ENCODE measurements around the gene AIPL1. TPM values are rescaled to one million over a fixed set of nuclear protein-coding genes. Genes with fewer than 3 reads are reported as not detected.

AIPL1 gene
- total and polyA plus RNA-seq, 2 donors (not counting 1 experiment from before 2014, with no cell fraction given), result not detected

DNA sequence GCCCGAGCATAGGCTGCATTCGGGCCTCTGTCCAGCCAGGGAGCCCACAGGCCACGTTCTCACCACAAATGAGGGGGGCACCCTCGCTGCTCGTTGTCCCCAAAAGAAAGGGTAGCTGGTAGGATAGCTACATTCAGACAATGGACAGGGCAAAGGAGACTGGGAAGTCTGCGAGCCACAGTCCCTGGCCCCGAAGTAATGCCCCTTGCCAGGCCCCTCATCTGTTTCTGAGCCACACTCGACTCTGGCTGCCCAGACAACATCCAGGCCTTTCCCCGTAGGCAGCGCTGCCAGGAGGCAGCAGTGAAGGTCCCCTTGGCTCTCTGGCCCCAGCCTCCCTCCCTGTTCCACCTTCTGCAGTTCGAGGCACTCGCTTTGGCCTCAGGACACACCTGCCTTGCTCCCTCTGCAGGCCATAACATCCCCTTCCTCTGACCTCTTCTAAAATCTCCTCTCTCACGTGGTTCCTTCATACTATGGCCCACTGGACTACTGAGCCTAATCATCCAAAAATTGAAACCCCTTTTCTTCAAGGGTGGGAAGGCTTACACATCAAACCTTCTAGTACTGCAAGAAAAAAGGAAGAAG is 12.2 kb downstream of the AIPL1 start:
- Histone ChIP-seq H3K4me1 (ENCODE audit: control insufficient read depth in 2 of 2, insufficient read depth in 2 of 2, low read length in 2 of 2) (peaks cover 6 to 12% of the 10 kb centered on the region in 2 donors), H3K27me3 (replicated peaks in 1 of 4; ENCODE audit: control extremely low read depth in 1 of 4, control insufficient read depth in 3 of 4, insufficient read depth in 4 of 4, low read length in 3 of 4) (peaks cover 0 to 4% (median 0%) of the 10 kb centered on the region in 4 experiments), H2AFZ (ENCODE audit: insufficient read depth, low read depth, low read length, poor library complexity, severe bottlenecking) (no peak overlapping the region), H4K20me1 (ENCODE audit: control insufficient read depth, insufficient read depth, low read length, poor library complexity, severe bottlenecking) (no peaks in the 10 kb centered on the region), H3K9ac (ENCODE audit: low read length) (no peak overlapping the region), H3K4me3 (ENCODE audit: control extremely low read depth in 1 of 5, extremely low read depth in 1 of 5, insufficient read depth in 1 of 5, low read depth in 2 of 5, low read length in 4 of 5) (no peak overlapping the region), H3K9me3 (ENCODE audit: control extremely low read depth in 1 of 3, control insufficient read depth in 2 of 3, insufficient read depth in 1 of 3, low read length in 2 of 3) (peaks cover 0 to 2% (median 0%) of the 10 kb centered on the region in 3 donors), H3K4me2 (replicated peaks; ENCODE audit: low read depth, low read length, poor library complexity, severe bottlenecking) (no peak overlapping the region), H3K36me3 (replicated peaks in 1 of 2; ENCODE audit: control extremely low read depth in 1 of 2, control insufficient read depth in 1 of 2, extremely low read depth in 1 of 2, insufficient read depth in 2 of 2, low read length in 1 of 2) (no peaks in the 10 kb centered on the region), H3K79me2 (ENCODE audit: control insufficient read depth, insufficient read depth, low read length) (no peaks in the 10 kb centered on the region), H3K27ac (ENCODE audit: low read length in 2 of 2) (no peak overlapping the region)
- Mint-ChIP-seq H3K27me3 (peaks cover 15% of the 10 kb centered on the region), H3K4me3 (no peak overlapping the region), H3K9me3 (ENCODE audit: insufficient read depth) (no peaks in the 10 kb centered on the region), H3K4me1 (peaks cover 11% of the 10 kb centered on the region), H3K27ac (no peak overlapping the region)
- 74% methylated on average over 12 of the region's 13 CpGs for WGBS (ENCODE audit: insufficient coverage)
- CTCF ChIA-PET, result interaction anchor here (0.6 to 6.2 kb wide), 6 partner anchors 10 to 838 kb away, joined by 3 to 44 read pairs (median 22); partner anchors contain the start of genes AIPL1 and NLRP1
- TF ChIP-seq, protein P1, sequence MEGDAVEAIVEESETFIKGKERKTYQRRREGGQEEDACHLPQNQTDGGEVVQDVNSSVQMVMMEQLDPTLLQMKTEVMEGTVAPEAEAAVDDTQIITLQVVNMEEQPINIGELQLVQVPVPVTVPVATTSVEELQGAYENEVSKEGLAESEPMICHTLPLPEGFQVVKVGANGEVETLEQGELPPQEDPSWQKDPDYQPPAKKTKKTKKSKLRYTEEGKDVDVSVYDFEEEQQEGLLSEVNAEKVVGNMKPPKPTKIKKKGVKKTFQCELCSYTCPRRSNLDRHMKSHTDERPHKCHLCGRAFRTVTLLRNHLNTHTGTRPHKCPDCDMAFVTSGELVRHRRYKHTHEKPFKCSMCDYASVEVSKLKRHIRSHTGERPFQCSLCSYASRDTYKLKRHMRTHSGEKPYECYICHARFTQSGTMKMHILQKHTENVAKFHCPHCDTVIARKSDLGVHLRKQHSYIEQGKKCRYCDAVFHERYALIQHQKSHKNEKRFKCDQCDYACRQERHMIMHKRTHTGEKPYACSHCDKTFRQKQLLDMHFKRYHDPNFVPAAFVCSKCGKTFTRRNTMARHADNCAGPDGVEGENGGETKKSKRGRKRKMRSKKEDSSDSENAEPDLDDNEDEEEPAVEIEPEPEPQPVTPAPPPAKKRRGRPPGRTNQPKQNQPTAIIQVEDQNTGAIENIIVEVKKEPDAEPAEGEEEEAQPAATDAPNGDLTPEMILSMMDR (IDR thresholded peaks at IDR 0.05), result no peak
- TF ChIP-seq EZH2 (IDR thresholded peaks at IDR 0.05; ENCODE audit: borderline replicate concordance, insufficient read depth, low read depth, low read length, poor library complexity, severe bottlenecking), result no peak
- intact Hi-C loops (cut with micrococcal nuclease), result loop anchor here (1.0 kb wide), 2 partner anchors 830 to 835 kb away; no protein-coding TSS in a partner anchor
- ATAC-seq (ENCODE audit: low read depth) (no peak), DNase-seq (no peak)
- POLR2A ChIA-PET, result no interaction called here
